Lower lobe of right lung (tissue), 2 donors: ENCODE data around the gene ZNRF3. TPM values are rescaled to one million over a fixed set of nuclear protein-coding genes. Genes with fewer than 3 reads are reported as not detected.

ENCODE experiments used
- ATAC-seq, 2 donors: fragments of 200-7000 bp; cut with Tn5 transposase; one replicate each; pipeline ENCODE4 v1.9.1; 2020 to 2022; ENCODE audit warnings: mild to moderate bottlenecking in 2 of 2, moderate library complexity in 2 of 2
- DNase-seq: peaks from one replicate; pipeline ENCODE4 v3.0.0-alpha.2; 2020
- H3K27ac ChIP-seq: fragments of 200-600 bp; one replicate; pipeline ENCODE4 v1.8.0; 2022
- H3K27me3 ChIP-seq: fragments of 200-600 bp; one replicate; pipeline ENCODE4 v1.8.0; 2022; ENCODE audit warnings: low read depth
- H3K36me3 ChIP-seq: fragments of 200-600 bp; one replicate; pipeline ENCODE4 v1.8.0; 2022; ENCODE audit warnings: mild to moderate bottlenecking
- H3K4me1 ChIP-seq: fragments of 200-600 bp; one replicate; pipeline ENCODE4 v1.8.0; 2022
- H3K4me3 ChIP-seq: fragments of 200-600 bp; one replicate; pipeline ENCODE4 v1.8.0; 2022; ENCODE audit warnings: mild to moderate bottlenecking
- H3K9me3 ChIP-seq: fragments of 200-600 bp; one replicate; pipeline ENCODE4 v1.8.0; 2022
- intact Hi-C: fragments of 100-400 bp; cut with DNase I; formaldehyde crosslinking; loops from one replicate; pipeline ENCODE4 v1.11.0; 2022
- total RNA-seq: library from RNA; stranded (reverse); fragmentation: NEBNext Ultra II Directional; extraction: Animal tissue kit (Norgen Biotek cat#: 25700); gene quantifications from one replicate; pipeline ENCODE4 v1.2.1, GENCODE V29; 2021
- TF ChIP-seq, protein P1 (sequence below): fragments of 200-600 bp; IDR thresholded peaks from one replicate; pipeline ENCODE4 v1.8.0; 2022; ENCODE audit warnings: antibody characterized with exemption, mild to moderate bottlenecking
- donor health status: DM: no; HTN: yes; CAD: no; lungs with severe emphysema.

ZNRF3 gene
- total RNA-seq, 1 donor from 2014 or later: 11.3 TPM

DNA sequence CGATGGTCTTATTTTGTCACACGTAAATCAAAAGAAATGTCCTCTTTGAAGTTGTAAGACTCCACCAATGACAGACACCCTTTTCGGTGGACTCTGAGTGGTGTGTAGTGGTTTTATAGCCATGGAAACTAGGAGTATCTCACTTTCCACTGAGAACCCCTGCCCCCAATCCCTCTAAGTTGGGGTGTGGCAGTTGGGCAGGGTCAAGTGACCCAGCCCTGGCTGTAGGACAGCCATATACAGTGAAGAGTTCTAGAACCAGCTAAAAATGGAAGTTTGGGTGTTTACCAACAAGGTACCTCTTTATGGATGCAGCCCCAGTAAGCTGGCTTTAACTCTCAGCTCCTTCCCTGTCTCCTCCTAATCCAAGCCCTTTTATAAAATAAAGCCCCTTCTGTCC is 173.1 kb downstream of the ZNRF3 start:
- no peaks in the 10 kb centered on the region for H3K36me3 ChIP-seq
- ATAC-seq (no peak), DNase-seq (no peak)
- intact Hi-C loops: no loop called here
- no peak overlapping the region for H3K27ac ChIP-seq
- TF ChIP-seq, protein P1, sequence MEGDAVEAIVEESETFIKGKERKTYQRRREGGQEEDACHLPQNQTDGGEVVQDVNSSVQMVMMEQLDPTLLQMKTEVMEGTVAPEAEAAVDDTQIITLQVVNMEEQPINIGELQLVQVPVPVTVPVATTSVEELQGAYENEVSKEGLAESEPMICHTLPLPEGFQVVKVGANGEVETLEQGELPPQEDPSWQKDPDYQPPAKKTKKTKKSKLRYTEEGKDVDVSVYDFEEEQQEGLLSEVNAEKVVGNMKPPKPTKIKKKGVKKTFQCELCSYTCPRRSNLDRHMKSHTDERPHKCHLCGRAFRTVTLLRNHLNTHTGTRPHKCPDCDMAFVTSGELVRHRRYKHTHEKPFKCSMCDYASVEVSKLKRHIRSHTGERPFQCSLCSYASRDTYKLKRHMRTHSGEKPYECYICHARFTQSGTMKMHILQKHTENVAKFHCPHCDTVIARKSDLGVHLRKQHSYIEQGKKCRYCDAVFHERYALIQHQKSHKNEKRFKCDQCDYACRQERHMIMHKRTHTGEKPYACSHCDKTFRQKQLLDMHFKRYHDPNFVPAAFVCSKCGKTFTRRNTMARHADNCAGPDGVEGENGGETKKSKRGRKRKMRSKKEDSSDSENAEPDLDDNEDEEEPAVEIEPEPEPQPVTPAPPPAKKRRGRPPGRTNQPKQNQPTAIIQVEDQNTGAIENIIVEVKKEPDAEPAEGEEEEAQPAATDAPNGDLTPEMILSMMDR: no peak
- no peaks in the 10 kb centered on the region for H3K9me3 ChIP-seq
- H3K27me3 ChIP-seq: no peaks in the 10 kb centered on the region
- no peaks in the 10 kb centered on the region for H3K4me1 ChIP-seq
- H3K4me3 ChIP-seq: no peak overlapping the region

- Histone ChIP-seq H3K27me3 (no peaks in the 10 kb centered on the region), H3K4me3 (no peak overlapping the region), H3K9me3 (no peaks in the 10 kb centered on the region), H3K27ac (no peak overlapping the region), H3K36me3 (no peaks in the 10 kb centered on the region), H3K4me1 (no peaks in the 10 kb centered on the region)
- intact Hi-C loops: no loop called here
- ATAC-seq (no peak), DNase-seq (no peak)
- TF ChIP-seq, protein P1: no peak
Observed at GRCh38 chr22:29060251-29060869, 177.0 kb downstream of the ZNRF3 start.

- TF ChIP-seq, protein P1: no peak
- Histone ChIP-seq H3K27ac (no peak overlapping the region), H3K4me3 (no peak overlapping the region), H3K9me3 (no peaks in the 10 kb centered on the region), H3K27me3 (no peaks in the 10 kb centered on the region), H3K36me3 (no peaks in the 10 kb centered on the region), H3K4me1 (no peaks in the 10 kb centered on the region)
- ATAC-seq (no peak), DNase-seq (no peak)
- intact Hi-C loops: no loop called here
Observed at GRCh38 chr22:29060931-29061330, 177.6 kb downstream of the ZNRF3 start.

DNA sequence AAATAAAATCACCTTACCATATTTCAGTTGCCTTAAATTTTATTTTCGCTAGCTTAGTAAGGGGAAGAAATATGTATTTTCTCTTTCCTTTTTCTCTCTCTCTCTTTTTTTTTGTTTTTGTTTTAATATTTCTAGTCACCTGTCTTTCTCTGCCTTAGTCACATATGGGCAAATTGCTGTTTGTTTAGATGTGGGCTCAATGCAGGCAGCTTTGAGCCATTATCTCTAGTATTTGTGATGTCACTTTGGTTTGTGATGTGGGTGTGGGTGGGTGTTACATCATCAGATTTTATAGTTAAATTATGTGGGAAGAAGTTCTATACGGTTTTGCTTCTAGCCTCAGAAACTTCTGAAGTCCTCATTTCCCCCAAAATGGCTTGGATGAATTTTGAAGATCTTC is 178.4 kb downstream of the ZNRF3 start, which contains the start of gene C22orf31:
TSS of gene C22orf31 (minus strand) at position 59 of the 400 bp plus-strand sequence. CDS start at position 20, 39 bp downstream.
- DNase-seq (no peak), ATAC-seq (no peak)
- Histone ChIP-seq H3K4me3 (no peak within 1 kb of the TSS), H3K27me3 (no peaks in the 10 kb centered on the region), H3K36me3 (no peaks in the 10 kb centered on the region), H3K9me3 (no peaks in the 10 kb centered on the region), H3K27ac (no peak within 1 kb of the TSS), H3K4me1 (no peaks in the 10 kb centered on the region)
- TF ChIP-seq, protein P1: no peak
- intact Hi-C loops: no loop called here

DNA sequence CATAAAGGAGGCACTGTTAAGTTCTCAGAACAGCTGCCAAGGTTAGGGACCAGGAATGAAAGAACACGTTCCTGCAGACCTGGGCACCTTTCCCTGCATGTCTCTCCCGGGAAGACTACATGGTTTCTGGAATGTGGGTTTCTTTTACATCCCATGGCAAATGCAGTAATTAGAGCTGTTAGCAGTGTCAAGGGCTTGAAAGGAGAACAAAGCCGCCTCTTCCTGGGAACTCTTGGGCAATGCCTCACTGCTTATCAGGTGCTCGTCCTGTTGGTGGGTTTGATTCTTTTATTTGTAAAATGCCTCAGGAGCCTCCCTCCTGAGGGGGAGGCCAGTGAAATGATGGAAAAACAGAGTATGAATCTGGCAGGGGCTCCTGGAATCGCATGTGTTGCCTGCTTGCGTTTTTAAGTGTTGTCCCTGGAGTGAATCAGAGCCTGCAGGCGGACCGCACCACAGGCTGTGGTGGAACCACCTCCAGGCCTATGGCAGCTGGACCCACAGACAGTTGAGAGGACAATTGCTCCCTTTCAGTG is 179.0 kb downstream of the ZNRF3 start:
- H3K4me1 ChIP-seq: no peaks in the 10 kb centered on the region
- no peaks in the 10 kb centered on the region for H3K9me3 ChIP-seq
- DNase-seq: no peak
- H3K4me3 ChIP-seq: no peak overlapping the region
- no peak overlapping the region for H3K27ac ChIP-seq
- intact Hi-C loops: no loop called here
- no peaks in the 10 kb centered on the region for H3K27me3 ChIP-seq
- no peaks in the 10 kb centered on the region for H3K36me3 ChIP-seq
- no peak for ATAC-seq
- TF ChIP-seq, protein P1: no peak
